ENCODE results near the gene ABLIM2. TPM values are rescaled to one million over a fixed set of nuclear protein-coding genes. Genes with fewer than 3 reads are reported as not detected.

ABLIM2 gene
- total and polyA plus RNA-seq, 2 of the 8 experiments (the other 6 are each of a cell fraction or from before 2014, with no cell fraction given), result 2.8 to 3.0 TPM

- TF ChIP-seq MAX (IDR thresholded peaks at IDR 0.05), result no peak
Observed at GRCh38 chr4:8085491-8086117, 73.0 kb downstream of the ABLIM2 start (continued).

All from H1 (cell line).